HL-60/S4 (cell line): Measurements from ENCODE around the gene RBMS3.
"Not testable (repeated sequence)": the region's sequence is repeated elsewhere in the genome, so short reads cannot be mapped to it uniquely, and the experiment has no call there.

ENCODE experiments used
- in situ Hi-C: fragments of 300-500 bp; cut with MboI; formaldehyde crosslinking; loops from 2 replicates; pipeline ENCODE4 v1.14.3; 2022; ENCODE audit warnings: low sequenced_read_pairs

RBMS3 gene

DNA sequence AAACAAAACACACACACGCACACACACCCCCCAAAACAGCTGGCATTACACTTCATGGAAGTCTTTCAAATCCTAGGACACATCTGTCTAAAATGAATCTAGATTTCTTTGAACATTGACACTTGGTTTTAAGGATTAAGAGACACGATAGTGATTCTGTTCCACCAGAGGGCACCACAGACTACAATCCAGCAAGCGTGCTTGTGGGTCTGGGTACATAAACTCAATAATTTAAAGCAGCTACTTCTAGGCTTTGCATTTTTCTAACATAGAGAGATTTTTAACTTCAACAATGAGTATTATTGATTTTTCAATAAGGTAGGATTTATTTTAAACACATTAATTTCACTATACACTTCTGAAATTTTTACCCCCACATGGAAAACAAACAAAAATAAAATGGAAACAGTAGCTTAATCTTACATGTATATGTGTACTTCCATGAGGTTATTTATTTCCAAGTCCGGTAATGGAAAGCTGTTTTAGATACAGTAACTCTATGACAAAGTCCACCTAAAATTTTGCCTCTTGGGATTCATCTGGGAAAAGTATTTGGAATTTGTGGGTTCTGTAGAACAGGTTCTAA lies 761.5 kb downstream of the RBMS3 start:
- in situ Hi-C loops: loop anchor here (25.0 kb wide), 2 partner anchors 145 to 720 kb away; no protein-coding TSS in a partner anchor

DNA sequence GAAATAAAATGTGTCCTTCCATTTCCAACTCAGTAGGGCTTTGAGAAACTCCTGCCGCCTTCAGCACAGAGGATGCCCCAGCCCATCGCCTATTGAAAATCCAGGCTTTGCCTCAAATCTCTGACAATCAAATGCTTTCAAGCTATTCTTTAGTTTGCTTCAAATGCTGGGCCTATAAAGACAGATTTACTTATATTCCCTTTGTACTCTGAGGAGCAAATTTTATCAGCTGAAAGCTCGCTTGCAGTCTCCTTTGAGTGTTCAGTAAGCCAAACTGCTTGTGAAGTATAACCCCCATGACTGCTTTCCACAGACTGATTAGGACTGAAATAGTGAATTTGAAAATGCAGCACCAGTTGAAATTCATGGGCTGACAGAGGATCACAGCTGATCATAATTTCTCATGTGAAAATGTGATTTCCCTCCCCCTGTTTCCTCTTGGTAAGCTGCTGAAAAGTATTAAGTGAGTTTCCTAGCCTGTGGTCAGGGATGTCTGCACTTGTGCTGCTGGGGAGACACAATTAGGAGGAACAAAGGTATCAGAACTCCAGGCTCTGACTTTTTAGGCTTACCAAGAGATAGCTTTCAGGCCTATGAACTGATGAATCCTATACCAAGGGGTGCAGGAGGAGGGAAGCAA lies 762.2 kb downstream of the RBMS3 start:
- in situ Hi-C loops: loop anchor here (25.0 kb wide), 2 partner anchors 144 to 719 kb away; no protein-coding TSS in a partner anchor

- in situ Hi-C loops: loop anchor here (25.0 kb wide), 2 partner anchors 143 to 718 kb away; no protein-coding TSS in a partner anchor
Observed at GRCh38 chr3:30044515-30044914, 763.6 kb downstream of the RBMS3 start.

GRCh38 chr3:30048431-30048830 lies 767.6 kb downstream of the RBMS3 start:
- in situ Hi-C loops: loop anchor here (25.0 kb wide), 2 partner anchors 139 to 714 kb away; no protein-coding TSS in a partner anchor

GRCh38 chr3:30050116-30050515 lies 769.2 kb downstream of the RBMS3 start:
- in situ Hi-C loops: not testable (repeated sequence)

DNA sequence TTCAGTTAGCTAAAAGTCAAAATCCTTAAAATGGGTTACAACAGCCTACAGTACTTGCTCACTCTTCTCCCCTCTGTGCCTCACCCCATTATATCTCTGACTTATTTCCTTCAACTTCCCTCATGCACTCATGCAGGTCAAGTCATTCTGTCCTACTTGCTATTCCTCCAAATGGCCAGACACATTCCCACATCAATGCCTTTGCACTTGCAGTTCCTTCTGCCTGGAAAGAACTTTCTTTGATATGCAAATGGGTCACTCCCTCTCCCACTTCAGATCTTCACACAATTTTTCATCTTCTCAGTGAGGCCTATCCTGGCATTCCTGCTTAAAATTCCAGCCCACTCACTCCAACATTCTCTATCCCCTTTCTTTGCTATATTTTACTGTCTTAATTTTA lies 778.4 kb downstream of the RBMS3 start:
- in situ Hi-C loops: no loop called here
